Breast epithelium (tissue), 4 donors: ENCODE data around the gene MAK. TPM values are rescaled to one million over a fixed set of nuclear protein-coding genes. Genes with fewer than 3 reads are reported as not detected.
A peak's percentile ranks its signal among the peaks of the same experiment; 100 is the strongest.

Experiments
- DNase-seq, 2 donors: peaks; one replicate each; pipeline ENCODE4 v3.0.0-alpha.2; 2019; ENCODE audit warnings: low spot score in 2 of 2
- H3K27ac ChIP-seq, 2 donors: fragments of 200-600 bp; sonication (generic) in 1 of 2; one replicate each; pipeline ENCODE4 v1.5.1; 2016 to 2019; ENCODE audit warnings: mild to moderate bottlenecking in 1 of 2
- H3K27me3 ChIP-seq, 2 donors: fragments of 200-600 bp; sonication (generic) in 1 of 2; one replicate each; pipeline versions ENCODE4 v1.5.1 to v1.6.0; 2017 to 2019; ENCODE audit warnings: control low read depth in 1 of 2, mild to moderate bottlenecking in 1 of 2
- H3K36me3 ChIP-seq: fragments of 200-600 bp; one replicate; pipeline ENCODE4 v1.5.1; 2019
- H3K4me1 ChIP-seq, 2 donors: fragments of 200-600 bp; sonication (generic); one replicate each; pipeline ENCODE4 v1.5.1; 2016 to 2019; ENCODE audit warnings: control low read depth in 1 of 2
- H3K4me3 ChIP-seq, 3 donors: fragments of 200-600 bp; sonication (generic); 1 replicate in 2 of 3; 2 replicates in 1 of 3; pipeline ENCODE4 v1.5.1; 2016 to 2019; ENCODE audit warnings: mild to moderate bottlenecking in 3 of 3, moderate library complexity in 2 of 3
- H3K9me3 ChIP-seq, 2 donors: fragments of 200-600 bp; sonication (generic) in 1 of 2; one replicate each; pipeline ENCODE4 v1.5.1; 2016 to 2019; ENCODE audit warnings: control low read depth in 1 of 2
- POLR2A ChIP-seq: fragments of 450-650 bp; IDR thresholded peaks from one replicate; pipeline ENCODE4 v1.6.1; 2016; ENCODE audit warnings: antibody characterized with exemption, mild to moderate bottlenecking, moderate library complexity
- POLR2AphosphoS5 ChIP-seq, 3 donors: sonication (generic); formaldehyde crosslinking; IDR thresholded peaks; one replicate each; pipeline ENCODE4 v1.6.1; 2017; ENCODE audit warnings: antibody characterized with exemption in 3 of 3
- intact Hi-C: fragments of 100-400 bp; cut with DNase I; formaldehyde crosslinking; loops from one replicate; pipeline ENCODE4 v1.15.1; 2023; ENCODE audit warnings: low total_unique reads
- total RNA-seq, 3 donors: library from RNA; depleted of rRNA; stranded (reverse); fragments of >200 nt; gene quantifications; one replicate each; pipeline ENCODE4 v1.1.0, GENCODE V29; 2016
- TF ChIP-seq, protein P1 (sequence below), 3 donors: fragments of 450-650 bp; IDR thresholded peaks; one replicate each; pipeline ENCODE4 v1.5.1; 2016 to 2017; ENCODE audit warnings: antibody characterized with exemption in 3 of 3, mild to moderate bottlenecking in 3 of 3, moderate library complexity in 3 of 3

MAK gene
- total RNA-seq, 3 donors from 2014 or later, result 0.16 to 0.98 (median 0.59) TPM

DNA sequence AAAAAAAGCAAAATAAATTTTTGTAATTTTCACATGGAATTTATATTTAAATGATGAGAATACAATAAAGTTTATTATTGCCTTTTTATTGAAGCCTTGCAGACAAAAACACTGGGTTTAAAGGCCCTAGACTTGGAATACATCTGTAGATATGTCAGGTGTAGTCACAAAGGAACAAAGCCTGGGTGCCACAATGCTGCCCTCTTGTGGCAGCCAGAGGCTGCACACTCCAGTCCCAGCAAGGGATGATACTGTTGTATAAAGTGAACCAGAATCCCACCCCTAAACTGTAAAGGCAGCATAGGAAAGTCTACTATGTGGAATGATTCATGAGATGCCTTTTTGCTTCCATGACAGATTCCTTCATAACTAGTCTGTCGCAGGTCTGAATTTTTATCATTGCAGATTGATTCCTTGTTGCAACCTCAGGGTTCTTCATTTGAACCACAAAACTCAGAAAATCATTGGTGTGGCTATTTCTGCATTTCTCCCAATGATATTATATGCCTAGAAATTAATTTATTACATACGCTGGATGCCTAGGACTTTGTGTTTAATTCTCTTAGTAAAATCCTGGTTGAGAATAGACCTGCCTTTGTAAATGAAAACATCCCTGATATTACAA is 37.0 kb downstream of the MAK start:
- peak; percentile 33 to 53 for DNase-seq
- Histone ChIP-seq H3K4me3 (no peak overlapping the region), H3K36me3 (no peaks in the 10 kb centered on the region), H3K9me3 (no peaks in the 10 kb centered on the region), H3K4me1 (no peaks in the 10 kb centered on the region), H3K27me3 (no peaks in the 10 kb centered on the region), H3K27ac (no peak overlapping the region)
- intact Hi-C loops, result no loop called here
- no peak for TF ChIP-seq POLR2A
- TF ChIP-seq POLR2AphosphoS5 (IDR thresholded peaks at IDR 0.05), result no peak
- TF ChIP-seq, protein P1, sequence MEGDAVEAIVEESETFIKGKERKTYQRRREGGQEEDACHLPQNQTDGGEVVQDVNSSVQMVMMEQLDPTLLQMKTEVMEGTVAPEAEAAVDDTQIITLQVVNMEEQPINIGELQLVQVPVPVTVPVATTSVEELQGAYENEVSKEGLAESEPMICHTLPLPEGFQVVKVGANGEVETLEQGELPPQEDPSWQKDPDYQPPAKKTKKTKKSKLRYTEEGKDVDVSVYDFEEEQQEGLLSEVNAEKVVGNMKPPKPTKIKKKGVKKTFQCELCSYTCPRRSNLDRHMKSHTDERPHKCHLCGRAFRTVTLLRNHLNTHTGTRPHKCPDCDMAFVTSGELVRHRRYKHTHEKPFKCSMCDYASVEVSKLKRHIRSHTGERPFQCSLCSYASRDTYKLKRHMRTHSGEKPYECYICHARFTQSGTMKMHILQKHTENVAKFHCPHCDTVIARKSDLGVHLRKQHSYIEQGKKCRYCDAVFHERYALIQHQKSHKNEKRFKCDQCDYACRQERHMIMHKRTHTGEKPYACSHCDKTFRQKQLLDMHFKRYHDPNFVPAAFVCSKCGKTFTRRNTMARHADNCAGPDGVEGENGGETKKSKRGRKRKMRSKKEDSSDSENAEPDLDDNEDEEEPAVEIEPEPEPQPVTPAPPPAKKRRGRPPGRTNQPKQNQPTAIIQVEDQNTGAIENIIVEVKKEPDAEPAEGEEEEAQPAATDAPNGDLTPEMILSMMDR (IDR thresholded peaks at IDR 0.05), result peak; percentile 62 to 88 (median 84)

DNA sequence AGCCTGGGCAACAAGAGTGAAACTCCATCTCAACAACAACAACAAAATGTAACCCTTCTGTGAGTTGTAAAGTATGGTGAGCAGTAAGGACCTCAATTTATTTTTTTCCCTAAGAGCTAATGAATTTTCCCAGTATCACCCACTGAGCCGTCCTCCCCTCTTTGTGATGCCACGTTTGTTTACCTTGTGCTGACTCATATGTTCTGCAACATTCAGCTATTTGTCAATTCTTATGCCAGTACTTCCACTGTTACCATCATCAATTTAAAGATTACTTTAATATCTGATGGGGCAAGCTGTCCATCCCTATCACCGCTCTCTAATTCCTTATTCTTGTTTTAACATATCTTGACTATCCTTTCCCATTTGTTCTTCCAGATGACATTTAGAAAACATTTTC is 37.5 kb downstream of the MAK start:
- Histone ChIP-seq H3K4me3 (no peak overlapping the region), H3K27ac (no peak overlapping the region), H3K9me3 (no peaks in the 10 kb centered on the region), H3K4me1 (no peaks in the 10 kb centered on the region), H3K27me3 (no peaks in the 10 kb centered on the region), H3K36me3 (no peaks in the 10 kb centered on the region)
- intact Hi-C loops, result no loop called here
- TF ChIP-seq POLR2AphosphoS5 (IDR thresholded peaks at IDR 0.05), result no peak
- TF ChIP-seq POLR2A, result no peak
- TF ChIP-seq, protein P1 (IDR thresholded peaks at IDR 0.05), result no peak
- DNase-seq, result no peak

DNA sequence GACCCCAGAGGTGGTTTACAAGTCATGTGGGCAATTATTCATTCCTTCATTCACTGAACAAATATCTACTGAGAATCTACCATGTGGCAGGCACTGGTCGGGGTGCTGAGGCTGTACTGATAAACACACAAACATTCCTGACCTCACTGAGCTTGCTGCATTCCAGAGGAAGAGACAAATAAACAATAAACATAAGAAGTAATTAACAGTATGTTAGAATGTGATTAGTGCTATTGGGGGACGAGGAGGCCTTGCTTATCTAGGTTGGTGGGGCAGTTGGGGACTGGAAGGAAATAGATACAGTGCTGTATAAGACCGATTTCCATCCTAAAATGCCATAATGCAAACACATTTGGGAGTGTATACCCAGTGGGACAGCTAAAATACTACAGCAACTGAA is 44.1 kb downstream of the MAK start:
- no peak overlapping the region for H3K27ac ChIP-seq
- no peaks in the 10 kb centered on the region for H3K4me1 ChIP-seq
- TF ChIP-seq POLR2AphosphoS5 (IDR thresholded peaks at IDR 0.05), result no peak
- TF ChIP-seq, protein P1 (IDR thresholded peaks at IDR 0.05), result no peak
- no peak for TF ChIP-seq POLR2A
- DNase-seq, result no peak
- no peaks in the 10 kb centered on the region for H3K36me3 ChIP-seq
- intact Hi-C loops, result no loop called here
- no peaks in the 10 kb centered on the region for H3K9me3 ChIP-seq
- H3K27me3 ChIP-seq, result no peaks in the 10 kb centered on the region
- H3K4me3 ChIP-seq, result no peak overlapping the region

DNA sequence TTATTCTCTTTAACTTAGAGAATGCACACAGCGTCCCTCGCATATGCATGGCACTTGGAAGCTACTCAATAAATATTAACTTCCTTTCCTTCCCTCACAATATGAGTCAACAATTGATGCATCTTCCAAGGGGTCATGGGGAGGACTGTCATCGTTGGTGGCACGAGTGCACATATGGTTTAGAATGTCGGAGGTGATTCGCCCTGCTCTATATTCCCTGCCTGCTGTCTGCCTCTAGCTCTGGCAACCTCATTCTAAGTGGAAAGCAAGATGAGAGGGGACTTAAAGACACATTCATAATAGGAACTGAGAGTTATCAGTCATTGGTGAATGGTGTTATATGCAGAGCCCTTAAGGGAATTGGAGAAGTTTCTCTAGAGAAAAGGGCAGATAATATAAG is 44.6 kb downstream of the MAK start:
- DNase-seq, result no peak
- Histone ChIP-seq H3K4me3 (no peak overlapping the region), H3K4me1 (no peaks in the 10 kb centered on the region), H3K27ac (no peak overlapping the region), H3K36me3 (no peaks in the 10 kb centered on the region), H3K9me3 (no peaks in the 10 kb centered on the region), H3K27me3 (no peaks in the 10 kb centered on the region)
- intact Hi-C loops, result no loop called here
- TF ChIP-seq POLR2AphosphoS5 (IDR thresholded peaks at IDR 0.05) (no peak), POLR2A (no peak)
- TF ChIP-seq, protein P1 (IDR thresholded peaks at IDR 0.05), result no peak

DNA sequence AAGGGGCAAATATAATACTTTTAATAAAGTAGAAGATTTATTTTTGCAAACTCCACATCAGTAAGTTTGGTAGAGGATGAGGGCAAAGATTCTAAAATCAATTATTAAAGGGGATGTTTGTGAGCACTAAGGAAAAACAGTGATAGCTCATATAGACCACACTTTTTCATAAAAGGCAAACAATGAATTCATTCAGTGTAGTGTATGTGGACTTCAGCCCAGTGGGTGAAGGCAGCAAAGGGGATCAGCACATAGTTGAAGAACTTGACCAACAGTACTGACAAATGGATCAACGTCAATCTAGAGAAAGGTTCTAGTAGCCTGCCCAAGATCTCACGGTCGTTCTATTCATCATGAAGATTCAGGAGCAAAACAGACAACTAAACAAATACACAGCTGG is 45.3 kb downstream of the MAK start:
- H3K36me3 ChIP-seq, result no peaks in the 10 kb centered on the region
- no peaks in the 10 kb centered on the region for H3K9me3 ChIP-seq
- TF ChIP-seq, protein P1 (IDR thresholded peaks at IDR 0.05), result no peak
- TF ChIP-seq POLR2A, result no peak
- no peak for TF ChIP-seq POLR2AphosphoS5 (IDR thresholded peaks at IDR 0.05)
- H3K4me3 ChIP-seq, result no peak overlapping the region
- no peak for DNase-seq
- no peaks in the 10 kb centered on the region for H3K4me1 ChIP-seq
- H3K27ac ChIP-seq, result no peak overlapping the region
- H3K27me3 ChIP-seq, result no peaks in the 10 kb centered on the region
- intact Hi-C loops, result no loop called here
